Measurements from ENCODE around the gene COL5A1.

- TF ChIP-seq CTCF (IDR thresholded peaks at IDR 0.05) (no peak), POLR2A (IDR thresholded peaks at IDR 0.05) (no peak), EP300 (IDR thresholded peaks at IDR 0.05) (no peak)
Observed at GRCh38 chr9:134814598-134815215, 173.1 kb downstream of the COL5A1 start.

Measured in tibial nerve (tissue), 4 donors.